GM10248 (cell line): ENCODE results near the gene IRF2BP2.

Source experiments
- CTCF ChIA-PET: fragments of 300-600 bp; sonication (Branson Sonifier 250); formaldehyde crosslinking; extraction: SDS; loops from one replicate; lab custom pipeline; 2021; ENCODE audit warnings: antibody characterized with exemption; lab: Yijun Ruan, JAX
- POLR2A ChIA-PET: fragments of 350-650 bp; sonication (Branson Sonifier 250); formaldehyde crosslinking; extraction: SDS; loops from one replicate; lab custom pipeline; 2020; ENCODE audit warnings: antibody characterized with exemption; lab: Yijun Ruan, JAX
- DNase-seq: peaks from one replicate; pipeline ENCODE4 v3.0.0; 2012; ENCODE audit errors: extremely low spot score
- CTCF ChIP-seq: IDR thresholded peaks from 2 replicates; pipeline ENCODE4 v1.5.1; 2012; ENCODE audit warnings: mild to moderate bottlenecking, low read depth; ENCODE audit errors: extremely low read depth, missing control alignments, control extremely low read depth

The IRF2BP2 gene

GRCh38 chr1:234578735-234579134 is 31.2 kb downstream of the IRF2BP2 start:
- no peak for TF ChIP-seq CTCF
- DNase-seq = no peak
- CTCF ChIA-PET = interaction anchor here (1.7 kb wide), 2 partner anchors 19 to 92 kb away, joined by 3 to 6 read pairs; no protein-coding TSS in a partner anchor
- POLR2A ChIA-PET = no interaction called here

GRCh38 chr1:234578087-234578486 is 31.9 kb downstream of the IRF2BP2 start:
- ChIA-PET POLR2A (no interaction called here), CTCF (interaction anchor here (1.7 kb wide), 2 partner anchors 20 to 92 kb away, joined by 3 to 6 read pairs; no protein-coding TSS in a partner anchor)
- no peak for DNase-seq
- TF ChIP-seq CTCF = no peak

- POLR2A ChIA-PET = no interaction called here
- CTCF ChIA-PET = interaction anchor here (1.6 kb wide), 1 partner anchor 14 kb away, joined by 5 read pairs; no protein-coding TSS in a partner anchor
- TF ChIP-seq CTCF = no peak
- DNase-seq = no peak
These were observed 36.2 kb downstream of the IRF2BP2 start for GRCh38 chr1:234573711-234574299.

GRCh38 chr1:234572966-234573365 is 37.0 kb downstream of the IRF2BP2 start:
- no peak for DNase-seq
- CTCF ChIA-PET = interaction anchor here (1.4 to 1.7 kb wide), 2 partner anchors 25 to 29 kb away, joined by 4 to 6 read pairs; no protein-coding TSS in a partner anchor
- TF ChIP-seq CTCF = no peak
- POLR2A ChIA-PET = no interaction called here

- ChIA-PET CTCF (interaction anchor here (1.0 to 1.7 kb wide), 3 partner anchors 26 to 41 kb away, joined by 3 to 6 read pairs (median 4); no protein-coding TSS in a partner anchor), POLR2A (no interaction called here)
- DNase-seq = no peak
- no peak for TF ChIP-seq CTCF
These were observed 38.3 kb downstream of the IRF2BP2 start for GRCh38 chr1:234571702-234572101.

GRCh38 chr1:234570329-234571120 is 39.5 kb downstream of the IRF2BP2 start:
- POLR2A ChIA-PET = no interaction called here
- no peak for DNase-seq
- TF ChIP-seq CTCF = no peak
- CTCF ChIA-PET = no interaction called here
